Measurements from ENCODE around the gene KCNIP1. TPM values are rescaled to one million over a fixed set of nuclear protein-coding genes. Genes with fewer than 3 reads are reported as not detected.

Gene KCNIP1
- total and polyA plus RNA-seq, 9 of the 15 experiments (the other 6 are each of a cell fraction or from before 2014, with no cell fraction given) = not detected

DNA sequence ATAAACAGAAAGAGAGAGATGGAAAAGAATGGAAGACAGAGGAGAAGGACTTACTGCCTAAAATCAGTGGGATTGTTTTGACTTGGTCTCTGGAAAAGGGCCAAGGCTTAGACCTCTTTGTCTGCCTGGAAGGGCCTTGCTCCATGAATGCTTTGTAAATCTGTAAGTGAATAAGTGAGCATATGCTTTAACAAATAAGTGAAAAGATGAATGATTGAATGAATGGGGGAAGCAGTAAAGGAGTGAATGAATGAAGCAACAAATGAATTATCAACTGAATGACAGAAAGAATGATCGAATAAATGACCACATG lies 5.5 kb downstream of the KCNIP1 start:
- Histone ChIP-seq H4K20me1 (replicated peaks; ENCODE audit: control insufficient read depth, insufficient read depth, low read length) (no peaks in the 10 kb centered on the region), H2AFZ (ENCODE audit: low read depth, low read length) (no peak overlapping the region), H3K27me3 (ENCODE audit: control insufficient read depth in 2 of 2, insufficient read depth in 2 of 2, low read length in 2 of 2) (peaks cover 9 to 35% of the 10 kb centered on the region in 2 experiments; a peak in 3 of 5 replicates), H3K4me2 (ENCODE audit: insufficient read depth, low read length) (no peak overlapping the region), H3K27ac (ENCODE audit: extremely low read depth, low read depth, low read length) (no peak overlapping the region), H3K4me1 (replicated peaks in 1 of 2; ENCODE audit: control insufficient read depth in 2 of 2, insufficient read depth in 2 of 2, low read length in 2 of 2) (peaks cover 0 to under 1% of the 10 kb centered on the region in 2 experiments; a peak in 1 of 5 replicates), H3K9me1 (ENCODE audit: control insufficient read depth, insufficient read depth, low read length) (no peaks in the 10 kb centered on the region), H3K79me2 (ENCODE audit: control insufficient read depth, insufficient read depth, low read length) (no peaks in the 10 kb centered on the region), H3K4me3 (no peak overlapping the region), H3K36me3 (ENCODE audit: control insufficient read depth, insufficient read depth, low read length) (no peaks in the 10 kb centered on the region), H3K9ac (ENCODE audit: insufficient read depth in 1 of 2, low read depth in 2 of 2, low read length in 2 of 2) (no peak overlapping the region), H3K9me3 (replicated peaks; ENCODE audit: control insufficient read depth, insufficient read depth, low read depth, low read length) (no peaks in the 10 kb centered on the region)
- TF ChIP-seq, protein P1, sequence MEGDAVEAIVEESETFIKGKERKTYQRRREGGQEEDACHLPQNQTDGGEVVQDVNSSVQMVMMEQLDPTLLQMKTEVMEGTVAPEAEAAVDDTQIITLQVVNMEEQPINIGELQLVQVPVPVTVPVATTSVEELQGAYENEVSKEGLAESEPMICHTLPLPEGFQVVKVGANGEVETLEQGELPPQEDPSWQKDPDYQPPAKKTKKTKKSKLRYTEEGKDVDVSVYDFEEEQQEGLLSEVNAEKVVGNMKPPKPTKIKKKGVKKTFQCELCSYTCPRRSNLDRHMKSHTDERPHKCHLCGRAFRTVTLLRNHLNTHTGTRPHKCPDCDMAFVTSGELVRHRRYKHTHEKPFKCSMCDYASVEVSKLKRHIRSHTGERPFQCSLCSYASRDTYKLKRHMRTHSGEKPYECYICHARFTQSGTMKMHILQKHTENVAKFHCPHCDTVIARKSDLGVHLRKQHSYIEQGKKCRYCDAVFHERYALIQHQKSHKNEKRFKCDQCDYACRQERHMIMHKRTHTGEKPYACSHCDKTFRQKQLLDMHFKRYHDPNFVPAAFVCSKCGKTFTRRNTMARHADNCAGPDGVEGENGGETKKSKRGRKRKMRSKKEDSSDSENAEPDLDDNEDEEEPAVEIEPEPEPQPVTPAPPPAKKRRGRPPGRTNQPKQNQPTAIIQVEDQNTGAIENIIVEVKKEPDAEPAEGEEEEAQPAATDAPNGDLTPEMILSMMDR (IDR thresholded peaks at IDR 0.05 in 2 of 3, conservative IDR thresholded peaks at IDR 0.05 in 1 of 3; ENCODE audit: insufficient read depth in 2 of 3, low read depth in 1 of 3, low read length in 3 of 3) = no peak
- TF ChIP-seq DDX20 (tag; IDR thresholded peaks at IDR 0.05; ENCODE audit: low read depth) (no peak), HMG20A (CRISPR knock-in tag; conservative IDR thresholded peaks at IDR 0.05) (no peak), CCAR2 (IDR thresholded peaks at IDR 0.05; ENCODE audit: low read depth, low read length) (no peak), UBTF (IDR thresholded peaks at IDR 0.05; ENCODE audit: borderline replicate concordance in 1 of 2, low read depth in 2 of 2, low read length in 2 of 2) (no peak), DPF2 (IDR thresholded peaks at IDR 0.05) (no peak), ZNF695 (CRISPR knock-in tag; IDR thresholded peaks at IDR 0.05) (no peak), EGR1 (conservative IDR thresholded peaks at IDR 0.05) (no peak), ZNF23 (CRISPR knock-in tag; IDR thresholded peaks at IDR 0.05) (no peak), ZFP36 (IDR thresholded peaks at IDR 0.05; ENCODE audit: low read depth, low read length, partially characterized antibody) (no peak), MTA1 (IDR thresholded peaks at IDR 0.05; ENCODE audit: borderline replicate concordance) (no peak), ZFX (CRISPR knock-in tag; IDR thresholded peaks at IDR 0.05) (no peak), ZNF436 (CRISPR knock-in tag; IDR thresholded peaks at IDR 0.05) (no peak)
- intact Hi-C loops (cut with micrococcal nuclease) (no loop called here), in situ Hi-C loops (cut with MboI) (no loop called here)
- WGBS (ENCODE audit: insufficient coverage, low coverage, missing lambda C conversion rate) = 0% methylated on average over 1 of the region's 1 CpG
- ChIA-PET POLR2A (interaction anchor here (0.5 kb wide), 1 partner anchor 85 kb away, joined by 3 read pairs; no protein-coding TSS in a partner anchor), CTCF (ENCODE audit: low intra/inter-chr PET ratio) (no interaction called here)
- FAIRE-seq (no peak), ATAC-seq (no peak), DNase-seq (ENCODE audit: extremely low read depth in 1 of 4, low spot score in 3 of 4) (no peak)
- no TSS peak for BruUV-seq (replicated peaks)
